Measurements from ENCODE around the gene PLAGL2. TPM values are rescaled to one million over a fixed set of nuclear protein-coding genes. Genes with fewer than 3 reads are reported as not detected.
A peak's percentile ranks its signal among the peaks of the same experiment; 100 is the strongest.

PLAGL2 gene
- total RNA-seq, 1 experiment from 2014 or later = 44.4 TPM

DNA sequence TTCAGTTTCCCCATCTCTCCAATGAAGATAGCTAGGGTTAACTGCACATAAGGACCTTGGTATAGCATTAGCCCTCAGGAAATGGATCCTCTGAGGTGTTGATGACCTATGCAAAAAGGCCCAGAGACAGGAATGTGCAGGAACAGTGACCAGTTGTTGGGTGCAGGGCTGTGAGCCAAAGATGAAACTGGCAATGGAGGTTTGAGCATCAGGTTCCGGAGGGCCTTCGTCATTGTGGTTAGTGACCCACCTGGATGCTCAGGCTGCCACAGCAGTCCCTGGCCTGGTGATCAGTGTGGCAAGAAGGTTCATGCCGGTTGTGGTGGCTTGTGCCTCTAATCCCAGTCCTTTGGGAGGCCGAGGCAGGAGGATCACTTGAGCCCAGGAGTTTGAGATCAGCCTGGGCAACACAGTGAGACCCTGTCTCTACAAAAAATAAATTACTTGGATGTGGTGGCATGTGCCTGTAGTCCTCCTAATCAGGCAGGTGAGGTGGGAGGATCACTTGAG, 54.3 kb downstream of the PLAGL2 start:
- Histone ChIP-seq H3K27ac (ENCODE audit: insufficient read length, low read depth, low read length) (no peak overlapping the region), H3K9me3 (ENCODE audit: control insufficient read depth, low read depth, low read length) (no peaks in the 10 kb centered on the region), H2BK120ac (ENCODE audit: low read depth, low read length, poor library complexity, severe bottlenecking) (no peak overlapping the region), H4K5ac (ENCODE audit: insufficient read length, low read depth, low read length) (no peak overlapping the region), H4K20me1 (ENCODE audit: control insufficient read depth, insufficient read depth, insufficient read length) (no peaks in the 10 kb centered on the region), H3K79me2 (ENCODE audit: insufficient read depth, low read length) (no peaks in the 10 kb centered on the region), H3K23ac (ENCODE audit: insufficient read length, low read depth, low read length) (no peak overlapping the region), H3K23me2 (ENCODE audit: insufficient read length, low read depth, low read length, poor library complexity, severe bottlenecking) (no peaks in the 10 kb centered on the region), H3K9ac (ENCODE audit: extremely low read depth, insufficient read length, low read length) (no peak overlapping the region), H3T11ph (ENCODE audit: low read length) (no peak overlapping the region), H3K14ac (ENCODE audit: insufficient read depth, low read length) (no peak overlapping the region), H3K79me1 (ENCODE audit: insufficient read depth, low read depth, low read length, poor library complexity, severe bottlenecking) (no peaks in the 10 kb centered on the region), H4K91ac (ENCODE audit: insufficient read length, low read depth, low read length) (no peak overlapping the region), H2AFZ (ENCODE audit: low read length) (no peak overlapping the region), H3K4ac (ENCODE audit: low read depth, low read length) (no peak overlapping the region), H2BK20ac (ENCODE audit: low read depth, low read length, poor library complexity, severe bottlenecking) (no peak overlapping the region), H2BK12ac (ENCODE audit: insufficient read length, low read depth, low read length) (no peak overlapping the region), H2BK5ac (ENCODE audit: insufficient read length, low read length) (no peak overlapping the region), H3K4me2 (ENCODE audit: insufficient read depth, insufficient read length, low read length) (no peak overlapping the region), H3K18ac (ENCODE audit: insufficient read length, low read depth, low read length) (no peak overlapping the region), H2AK5ac (ENCODE audit: insufficient read length, low read length) (no peak overlapping the region), H4K8ac (replicated peaks; ENCODE audit: insufficient read length, low read depth, low read length) (no peak overlapping the region), H2BK15ac (ENCODE audit: low read depth, low read length) (no peak overlapping the region), H3K27me3 (ENCODE audit: insufficient read depth, low read length) (no peaks in the 10 kb centered on the region), H3K56ac (ENCODE audit: insufficient read length, low read depth, low read length) (no peak overlapping the region), H3K4me1 (ENCODE audit: insufficient read depth, low read length) (no peaks in the 10 kb centered on the region)
- TF ChIP-seq, protein P1, sequence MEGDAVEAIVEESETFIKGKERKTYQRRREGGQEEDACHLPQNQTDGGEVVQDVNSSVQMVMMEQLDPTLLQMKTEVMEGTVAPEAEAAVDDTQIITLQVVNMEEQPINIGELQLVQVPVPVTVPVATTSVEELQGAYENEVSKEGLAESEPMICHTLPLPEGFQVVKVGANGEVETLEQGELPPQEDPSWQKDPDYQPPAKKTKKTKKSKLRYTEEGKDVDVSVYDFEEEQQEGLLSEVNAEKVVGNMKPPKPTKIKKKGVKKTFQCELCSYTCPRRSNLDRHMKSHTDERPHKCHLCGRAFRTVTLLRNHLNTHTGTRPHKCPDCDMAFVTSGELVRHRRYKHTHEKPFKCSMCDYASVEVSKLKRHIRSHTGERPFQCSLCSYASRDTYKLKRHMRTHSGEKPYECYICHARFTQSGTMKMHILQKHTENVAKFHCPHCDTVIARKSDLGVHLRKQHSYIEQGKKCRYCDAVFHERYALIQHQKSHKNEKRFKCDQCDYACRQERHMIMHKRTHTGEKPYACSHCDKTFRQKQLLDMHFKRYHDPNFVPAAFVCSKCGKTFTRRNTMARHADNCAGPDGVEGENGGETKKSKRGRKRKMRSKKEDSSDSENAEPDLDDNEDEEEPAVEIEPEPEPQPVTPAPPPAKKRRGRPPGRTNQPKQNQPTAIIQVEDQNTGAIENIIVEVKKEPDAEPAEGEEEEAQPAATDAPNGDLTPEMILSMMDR (conservative IDR thresholded peaks at IDR 0.05) = no peak
- Mint-ChIP-seq H3K4me3 (no peak overlapping the region), H3K4me1 (peaks cover 2 to 7% of the 10 kb centered on the region in 2 experiments; a peak in 3 of 4 replicates), H3K27ac (peak overlapping the region in 1 of 3 experiments; percentile 40; a peak in 1 of 7 replicates), H3K9me3 (no peaks in the 10 kb centered on the region), H3K27me3 (ENCODE audit: low read depth) (no peaks in the 10 kb centered on the region), H3K36me3 (ENCODE audit: insufficient read depth in 1 of 3, low read depth in 3 of 3) (peaks cover 21 to 78% (median 61%) of the 10 kb centered on the region in 3 experiments)
- WGBS (ENCODE audit: extremely low coverage, insufficient read length, low lambda C conversion rate) = no CpG with 5 or more reads among the region's 4 CpGs
- DNase-seq = no peak

All from H9 (cell line).